ENCODE results near the gene CBX2.
"Not testable (repeated sequence)": the region's sequence is repeated elsewhere in the genome, so short reads cannot be mapped to it uniquely, and the experiment has no call there.

CBX2 gene

GRCh38 chr17:79772726-79773125, 5.2 kb upstream of the CBX2 start:
- FAIRE-seq, result not testable (repeated sequence)

GRCh38 chr17:79774561-79774975, 3.4 kb upstream of the CBX2 start:
- no peak for FAIRE-seq

- FAIRE-seq, result no peak
These were observed 2.3 kb upstream of the CBX2 start for GRCh38 chr17:79775632-79776031.

- FAIRE-seq, result no peak
These were observed 1.4 kb upstream of the CBX2 start for GRCh38 chr17:79776376-79777119.

- FAIRE-seq, result no peak
These were observed 641 bp upstream of the CBX2 start for GRCh38 chr17:79777120-79777893.

- FAIRE-seq, result no peak
These were observed 646 bp downstream of the CBX2 start for GRCh38 chr17:79778504-79779083.

- FAIRE-seq, result no peak
These were observed 1.2 kb downstream of the CBX2 start for GRCh38 chr17:79779084-79779529.

GRCh38 chr17:79779661-79780365, 1.9 kb downstream of the CBX2 start:
- FAIRE-seq, result no peak

GRCh38 chr17:79781012-79781650, 3.2 kb downstream of the CBX2 start:
- no peak for FAIRE-seq

GRCh38 chr17:79781736-79782575, 4.0 kb downstream of the CBX2 start:
- FAIRE-seq, result no peak

- no peak for FAIRE-seq
These were observed 5.9 kb downstream of the CBX2 start for GRCh38 chr17:79783891-79784290.

- no peak for FAIRE-seq
These were observed 6.5 kb downstream of the CBX2 start for GRCh38 chr17:79784353-79785016.

GRCh38 chr17:79785017-79785899, 7.3 kb downstream of the CBX2 start:
- FAIRE-seq, result no peak

- no peak for FAIRE-seq
These were observed 8.2 kb downstream of the CBX2 start for GRCh38 chr17:79785900-79786810.

GRCh38 chr17:79786930-79787643, 9.1 kb downstream of the CBX2 start:
- no peak for FAIRE-seq

- FAIRE-seq, result no peak
These were observed 10.5 kb downstream of the CBX2 start for GRCh38 chr17:79788455-79788854.

- no peak for FAIRE-seq
These were observed 11.3 kb downstream of the CBX2 start for GRCh38 chr17:79788989-79789942.
